MM.1S (cell line): Measurements from ENCODE around the gene ANKMY1.

Experiments
- DNase-seq: peaks from one replicate; pipeline ENCODE4 v3.0.0-alpha.2; 2015
- H2AFZ ChIP-seq: fragments of 300-600 bp; sonication (generic); 2 replicates; pipeline ENCODE4 v1.6.0; 2016; ENCODE audit warnings: antibody characterized with exemption, low read length
- H3F3A ChIP-seq: fragments of 300-600 bp; sonication (generic); 2 replicates; pipeline ENCODE4 v1.6.1; 2016; ENCODE audit warnings: mild to moderate bottlenecking, antibody characterized with exemption, low read length, moderate library complexity, mixed read lengths; ENCODE audit not compliant: insufficient read depth
- H3K27ac ChIP-seq: fragments of 300-600 bp; sonication (generic); 2 replicates; pipeline ENCODE4 v1.5.1; 2016; ENCODE audit warnings: mild to moderate bottlenecking, low read length
- H3K27me3 ChIP-seq: fragments of 300-600 bp; sonication (generic); replicated peaks from 2 replicates; pipeline ENCODE4 v1.6.0; 2016; ENCODE audit warnings: low read length; ENCODE audit not compliant: insufficient read depth
- H3K36me3 ChIP-seq: fragments of 300-600 bp; sonication (generic); replicated peaks from 2 replicates; pipeline ENCODE4 v1.6.1; 2016; ENCODE audit warnings: mild to moderate bottlenecking, low read length, mixed read lengths; ENCODE audit not compliant: insufficient read depth
- H3K4me1 ChIP-seq: fragments of 300-600 bp; sonication (generic); 2 replicates; pipeline ENCODE4 v1.6.1; 2016; ENCODE audit warnings: low read length, mixed read lengths
- H3K4me2 ChIP-seq: fragments of 300-600 bp; sonication (generic); 2 replicates; pipeline ENCODE4 v1.6.0; 2016; ENCODE audit warnings: low read depth, low read length
- H3K4me3 ChIP-seq: fragments of 300-600 bp; sonication (generic); 2 replicates; pipeline ENCODE4 v1.5.1; 2016; ENCODE audit warnings: low read length, mixed read lengths
- H3K79me2 ChIP-seq: fragments of 300-600 bp; sonication (generic); 2 replicates; pipeline ENCODE4 v1.6.1; 2016; ENCODE audit warnings: mixed run types, low read length, mixed read lengths
- H3K9ac ChIP-seq: fragments of 300-600 bp; sonication (generic); 2 replicates; pipeline ENCODE4 v1.6.1; 2016; ENCODE audit warnings: low read length, mixed read lengths
- H3K9me2 ChIP-seq: fragments of 300-600 bp; sonication (generic); replicated peaks from 2 replicates; pipeline ENCODE4 v1.6.1; 2016; ENCODE audit warnings: mild to moderate bottlenecking, low read length, mixed read lengths; ENCODE audit not compliant: insufficient read depth
- H3K9me3 ChIP-seq: fragments of 300-600 bp; sonication (generic); replicated peaks from 2 replicates; pipeline ENCODE4 v1.6.1; 2016; ENCODE audit warnings: mild to moderate bottlenecking, low read length, mixed read lengths; ENCODE audit not compliant: insufficient read depth
- H4K20me1 ChIP-seq: fragments of 300-600 bp; sonication (generic); 2 replicates; pipeline ENCODE4 v1.6.1; 2016; ENCODE audit warnings: mild to moderate bottlenecking, low read length, moderate library complexity, mixed read lengths; ENCODE audit not compliant: insufficient read depth
- CTCF ChIP-seq: fragments of 300-600 bp; sonication (generic); IDR thresholded peaks from 2 replicates; pipeline ENCODE4 v1.5.1; 2016; ENCODE audit warnings: antibody characterized with exemption, low read length, mixed read lengths
- EZH2 ChIP-seq: fragments of 300-600 bp; sonication (generic); optimal IDR thresholded peaks from 2 replicates; pipeline ENCODE3; 2017; ENCODE audit warnings: low read depth, mild to moderate bottlenecking, antibody characterized with exemption, low read length, mixed read lengths
- EZH2phosphoT487 ChIP-seq: fragments of 300-600 bp; sonication (generic); IDR thresholded peaks from 2 replicates; pipeline ENCODE4 v1.6.1; 2018; ENCODE audit warnings: antibody characterized with exemption, low read length

ANKMY1 gene

GRCh38 chr2:240458044-240458899 lies 99.5 kb downstream of the ANKMY1 start:
- no peaks in the 10 kb centered on the region for H3K9me2 ChIP-seq
- H3K4me1 ChIP-seq: no peaks in the 10 kb centered on the region
- H3K4me3 ChIP-seq: no peak overlapping the region
- H4K20me1 ChIP-seq: no peaks in the 10 kb centered on the region
- peaks cover 5% of the 10 kb centered on the region; the same call in 1 of the 2 replicates for H3K27me3 ChIP-seq
- no peak overlapping the region for H2AFZ ChIP-seq
- H3F3A ChIP-seq: no peaks in the 10 kb centered on the region
- H3K4me2 ChIP-seq: no peak overlapping the region
- DNase-seq: no peak
- H3K79me2 ChIP-seq: no peaks in the 10 kb centered on the region
- no peaks in the 10 kb centered on the region for H3K36me3 ChIP-seq
- no peak overlapping the region for H3K9ac ChIP-seq
- H3K9me3 ChIP-seq: no peaks in the 10 kb centered on the region
- TF ChIP-seq EZH2: no peak
- no peak for TF ChIP-seq CTCF
- no peak overlapping the region for H3K27ac ChIP-seq

GRCh38 chr2:240457223-240458043 lies 100.4 kb downstream of the ANKMY1 start:
- Histone ChIP-seq H3F3A (no peaks in the 10 kb centered on the region), H3K9ac (no peak overlapping the region), H2AFZ (no peak overlapping the region), H3K27ac (no peak overlapping the region), H3K4me1 (no peaks in the 10 kb centered on the region), H3K4me2 (no peak overlapping the region), H3K4me3 (no peak overlapping the region), H4K20me1 (no peaks in the 10 kb centered on the region), H3K36me3 (no peaks in the 10 kb centered on the region), H3K27me3 (peaks cover 5% of the 10 kb centered on the region; the same call in 1 of the 2 replicates), H3K9me2 (no peaks in the 10 kb centered on the region), H3K9me3 (no peaks in the 10 kb centered on the region), H3K79me2 (no peaks in the 10 kb centered on the region)
- no peak for DNase-seq
- TF ChIP-seq EZH2phosphoT487 (no peak), CTCF (no peak), EZH2 (no peak)

- Histone ChIP-seq H3K27me3 (peaks cover 5% of the 10 kb centered on the region; the same call in 1 of the 2 replicates), H3K36me3 (no peaks in the 10 kb centered on the region), H3K4me2 (no peak overlapping the region), H4K20me1 (no peaks in the 10 kb centered on the region), H3K79me2 (no peaks in the 10 kb centered on the region), H3K9me3 (no peaks in the 10 kb centered on the region), H3K27ac (no peak overlapping the region), H3K4me3 (no peak overlapping the region), H3K9ac (no peak overlapping the region), H2AFZ (no peak overlapping the region), H3K9me2 (no peaks in the 10 kb centered on the region), H3F3A (no peaks in the 10 kb centered on the region), H3K4me1 (no peaks in the 10 kb centered on the region)
- DNase-seq: no peak
- TF ChIP-seq EZH2 (no peak), CTCF (no peak), EZH2phosphoT487 (no peak)
These were observed 101.2 kb downstream of the ANKMY1 start for GRCh38 chr2:240456447-240457222.
